IPS-20b (cell line): ENCODE measurements around the gene GEMIN7.

Source experiments
- H3K27ac ChIP-seq: one replicate; pipeline ENCODE4 v1.5.1; 2013; ENCODE audit warnings: low read length
- H3K27me3 ChIP-seq: 2 replicates; pipeline ENCODE4 v1.6.1; 2013; ENCODE audit warnings: mild to moderate bottlenecking, low read length, inconsistent platforms; ENCODE audit not compliant: insufficient read depth
- H3K36me3 ChIP-seq: 2 replicates; pipeline ENCODE4 v1.6.1; 2013; ENCODE audit warnings: low read depth, mild to moderate bottlenecking, inconsistent platforms, low read length, moderate library complexity; ENCODE audit not compliant: insufficient read depth
- H3K4me1 ChIP-seq: 2 replicates; pipeline ENCODE4 v1.6.1; 2013; ENCODE audit warnings: mild to moderate bottlenecking, control low read depth, inconsistent platforms, low read length, moderate library complexity; ENCODE audit not compliant: insufficient read depth
- H3K4me3 ChIP-seq: 2 replicates; pipeline ENCODE4 v1.5.1; 2013; ENCODE audit warnings: mild to moderate bottlenecking, low read length, inconsistent platforms
- H3K9ac ChIP-seq: 2 replicates; pipeline ENCODE4 v1.6.1; 2013; ENCODE audit warnings: low read depth, mild to moderate bottlenecking, inconsistent platforms, low read length, moderate library complexity
- H3K9me3 ChIP-seq: 2 replicates; pipeline ENCODE4 v1.6.1; 2013; ENCODE audit warnings: mild to moderate bottlenecking, low read depth, low read length, inconsistent platforms; ENCODE audit not compliant: insufficient read depth

Gene GEMIN7

GRCh38 chr19:45094137-45094536, 15.1 kb downstream of the GEMIN7 start:
- peaks cover 21% of the 10 kb centered on the region for H3K4me1 ChIP-seq
- no peak overlapping the region for H3K27ac ChIP-seq
- peak overlapping the region; percentile 90 for H3K4me3 ChIP-seq

GRCh38 chr19:45094707-45095106, 15.6 kb downstream of the GEMIN7 start:
- Histone ChIP-seq H3K4me1 (peaks cover 26% of the 10 kb centered on the region), H3K9me3 (no peaks in the 10 kb centered on the region), H3K27ac (no peak overlapping the region), H3K9ac (no peak overlapping the region; the same call in 1 of the 2 replicates), H3K27me3 (no peaks in the 10 kb centered on the region), H3K4me3 (0 out of 2 replicates have a peak overlapping the region, but pooled peaks have one; percentile 18), H3K36me3 (peaks cover 19% of the 10 kb centered on the region)

More at GRCh38 chr19:45094137-45094536, 15.1 kb downstream of the GEMIN7 start:
- no peaks in the 10 kb centered on the region for H3K27me3 ChIP-seq
- peak overlapping the region; percentile 99; the same call in 1 of the 2 replicates for H3K9ac ChIP-seq
- peaks cover 20% of the 10 kb centered on the region for H3K36me3 ChIP-seq
- no peaks in the 10 kb centered on the region for H3K9me3 ChIP-seq

DNA sequence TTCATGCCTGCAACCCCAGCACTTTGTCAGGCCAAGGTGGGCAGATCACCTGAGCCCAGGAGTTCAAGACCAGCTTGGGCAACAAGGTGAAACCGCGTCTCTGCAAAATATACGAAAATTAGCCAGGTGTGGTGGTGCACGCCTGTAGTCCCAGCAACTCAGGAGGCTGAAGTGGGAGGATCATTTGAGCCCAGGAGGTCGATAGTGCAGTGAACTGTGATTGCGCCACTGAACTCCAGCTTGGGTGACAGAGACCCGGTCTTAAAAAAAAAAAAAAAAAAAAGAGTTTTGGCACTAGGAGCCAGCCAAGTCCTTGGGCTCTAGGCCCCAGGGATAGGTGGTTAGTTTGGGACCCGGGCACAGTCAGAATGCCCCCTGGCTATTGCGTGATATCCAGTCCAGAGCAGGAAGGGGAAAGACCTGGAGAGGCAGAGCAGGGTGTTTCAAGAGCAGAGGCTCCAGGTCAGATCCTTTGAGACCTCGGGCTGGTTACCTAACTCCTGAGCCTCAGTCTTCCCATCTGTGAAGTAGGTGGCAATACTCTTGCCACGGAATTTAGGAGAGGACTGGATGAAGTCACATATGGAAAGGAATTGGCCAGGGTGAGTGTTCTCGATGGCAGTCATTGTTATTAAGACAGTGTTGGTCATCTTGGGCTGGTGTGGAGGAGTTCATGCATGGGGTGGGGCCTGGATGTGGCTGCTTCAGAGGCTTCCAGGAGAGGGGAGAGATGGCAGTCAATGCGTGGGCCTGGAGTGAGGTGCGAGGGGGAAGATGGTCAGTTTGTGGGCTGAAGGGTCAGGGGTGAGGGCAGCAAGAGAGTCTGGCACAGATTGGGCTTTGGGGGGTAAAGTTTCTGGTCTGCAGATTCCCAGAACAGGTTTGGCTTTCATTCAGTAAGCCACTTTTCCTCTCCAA, 16.7 kb downstream of the GEMIN7 start:
- H3K27me3 ChIP-seq = no peaks in the 10 kb centered on the region
- H3K27ac ChIP-seq = no peak overlapping the region
- H3K4me3 ChIP-seq = no peak overlapping the region
- peaks cover 9% of the 10 kb centered on the region for H3K36me3 ChIP-seq
- no peak overlapping the region for H3K9ac ChIP-seq
- peaks cover 30% of the 10 kb centered on the region for H3K4me1 ChIP-seq
- H3K9me3 ChIP-seq = no peaks in the 10 kb centered on the region

DNA sequence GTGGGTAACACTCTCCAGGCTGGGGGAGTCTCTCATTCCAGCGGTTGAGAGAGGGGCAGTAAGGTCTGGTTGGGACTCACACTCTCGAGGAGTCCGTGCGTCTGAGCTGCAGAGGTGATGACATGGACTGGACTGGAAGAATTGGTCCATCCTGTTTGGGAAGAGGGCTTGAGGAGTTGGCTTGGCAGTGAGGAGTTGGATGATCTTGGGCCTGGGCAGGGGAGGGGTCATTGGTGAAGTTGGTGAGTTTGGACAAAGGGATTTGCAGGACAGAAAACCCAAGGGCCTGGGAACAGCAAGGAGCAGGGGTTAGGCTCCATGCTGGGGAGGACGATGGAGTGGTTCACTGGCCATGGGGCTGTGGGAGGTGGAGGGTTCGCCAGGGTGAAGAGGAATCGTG, 17.6 kb downstream of the GEMIN7 start:
- Histone ChIP-seq H3K4me1 (peaks cover 30% of the 10 kb centered on the region), H3K36me3 (peaks cover 7% of the 10 kb centered on the region), H3K27ac (no peak overlapping the region), H3K9me3 (no peaks in the 10 kb centered on the region), H3K4me3 (no peak overlapping the region), H3K9ac (no peak overlapping the region), H3K27me3 (no peaks in the 10 kb centered on the region)

DNA sequence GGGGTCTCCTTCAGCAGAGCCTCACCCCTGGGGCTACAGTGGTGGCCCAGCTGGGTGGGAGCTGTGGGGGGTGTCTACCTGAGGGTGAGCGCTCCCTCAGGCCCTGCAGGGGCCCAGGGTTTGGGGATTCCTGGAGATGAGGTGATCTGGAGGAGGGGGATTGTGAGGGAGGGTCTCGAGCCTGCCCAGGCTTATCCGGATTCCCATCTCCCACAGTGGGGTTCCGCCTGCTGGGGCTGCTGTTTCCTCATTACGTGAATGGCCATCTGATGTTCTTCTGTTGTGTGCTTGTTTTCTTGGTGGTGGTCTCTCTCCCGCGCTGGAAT, 18.4 kb downstream of the GEMIN7 start:
- Histone ChIP-seq H3K9me3 (no peaks in the 10 kb centered on the region), H3K4me3 (no peak overlapping the region), H3K4me1 (peaks cover 30% of the 10 kb centered on the region), H3K27ac (no peak overlapping the region), H3K36me3 (peaks cover 7% of the 10 kb centered on the region), H3K9ac (no peak overlapping the region), H3K27me3 (no peaks in the 10 kb centered on the region)

- H3K9me3 ChIP-seq = no peaks in the 10 kb centered on the region
- no peaks in the 10 kb centered on the region for H3K27me3 ChIP-seq
- H3K9ac ChIP-seq = no peak overlapping the region
- no peak overlapping the region for H3K4me3 ChIP-seq
- H3K4me1 ChIP-seq = peaks cover 33% of the 10 kb centered on the region
- no peak overlapping the region for H3K27ac ChIP-seq
- peaks cover 7% of the 10 kb centered on the region for H3K36me3 ChIP-seq
Observed at GRCh38 chr19:45097776-45098520, 18.9 kb downstream of the GEMIN7 start.

- no peaks in the 10 kb centered on the region for H3K27me3 ChIP-seq
- no peak overlapping the region; the same call in 1 of the 2 replicates for H3K9ac ChIP-seq
- H3K4me1 ChIP-seq = peaks cover 37% of the 10 kb centered on the region
- no peak overlapping the region for H3K27ac ChIP-seq
- no peaks in the 10 kb centered on the region for H3K9me3 ChIP-seq
- H3K4me3 ChIP-seq = no peak overlapping the region
- peaks cover 7% of the 10 kb centered on the region for H3K36me3 ChIP-seq
Observed at GRCh38 chr19:45098521-45099466, 19.7 kb downstream of the GEMIN7 start.

- H3K27ac ChIP-seq = no peak overlapping the region
- no peak overlapping the region; the same call in 1 of the 2 replicates for H3K9ac ChIP-seq
Observed at GRCh38 chr19:45099467-45100191, 20.6 kb downstream of the GEMIN7 start.

GRCh38 chr19:45100201-45100600, 21.1 kb downstream of the GEMIN7 start:
- Histone ChIP-seq H3K9ac (no peak overlapping the region), H3K36me3 (peaks cover 7% of the 10 kb centered on the region; the same call in 1 of the 2 replicates), H3K9me3 (no peaks in the 10 kb centered on the region), H3K4me1 (peaks cover 31% of the 10 kb centered on the region; the same call in 1 of the 2 replicates), H3K27ac (no peak overlapping the region), H3K4me3 (no peak overlapping the region), H3K27me3 (no peaks in the 10 kb centered on the region)

More at GRCh38 chr19:45099467-45100191, 20.6 kb downstream of the GEMIN7 start:
- H3K4me3 ChIP-seq = no peak overlapping the region
- no peaks in the 10 kb centered on the region for H3K27me3 ChIP-seq
- H3K4me1 ChIP-seq = peaks cover 31% of the 10 kb centered on the region; the same call in 1 of the 2 replicates
- H3K36me3 ChIP-seq = peaks cover 7% of the 10 kb centered on the region
- H3K9me3 ChIP-seq = no peaks in the 10 kb centered on the region

DNA sequence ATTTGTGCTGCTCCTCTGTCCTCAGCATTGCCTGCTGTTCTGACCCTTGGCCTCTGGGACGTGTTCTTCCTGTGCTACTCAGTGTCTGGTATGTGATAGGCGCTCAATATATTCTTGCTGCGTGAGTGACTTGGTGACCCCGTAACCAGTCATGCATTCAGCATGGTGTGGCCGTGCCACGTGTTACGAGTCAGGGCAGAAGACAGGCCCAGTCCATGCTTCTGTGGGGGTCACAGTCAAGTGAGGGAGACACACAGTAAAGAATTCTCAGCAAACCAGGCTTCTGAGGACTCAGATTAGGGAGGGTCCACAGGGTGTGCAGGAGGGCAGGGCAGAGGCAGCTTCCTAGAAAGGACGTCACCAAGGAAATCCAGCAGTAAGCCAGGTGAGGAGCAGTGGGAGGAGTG, 21.8 kb downstream of the GEMIN7 start:
- Histone ChIP-seq H3K9me3 (no peaks in the 10 kb centered on the region), H3K27ac (no peak overlapping the region), H3K36me3 (peaks cover 2% of the 10 kb centered on the region; the same call in 1 of the 2 replicates), H3K4me1 (peaks cover 31% of the 10 kb centered on the region; the same call in 1 of the 2 replicates), H3K27me3 (no peaks in the 10 kb centered on the region), H3K9ac (no peak overlapping the region; the same call in 1 of the 2 replicates), H3K4me3 (no peak overlapping the region)
